Measurements from ENCODE around the gene PLA2G15.

The PLA2G15 gene

DNA sequence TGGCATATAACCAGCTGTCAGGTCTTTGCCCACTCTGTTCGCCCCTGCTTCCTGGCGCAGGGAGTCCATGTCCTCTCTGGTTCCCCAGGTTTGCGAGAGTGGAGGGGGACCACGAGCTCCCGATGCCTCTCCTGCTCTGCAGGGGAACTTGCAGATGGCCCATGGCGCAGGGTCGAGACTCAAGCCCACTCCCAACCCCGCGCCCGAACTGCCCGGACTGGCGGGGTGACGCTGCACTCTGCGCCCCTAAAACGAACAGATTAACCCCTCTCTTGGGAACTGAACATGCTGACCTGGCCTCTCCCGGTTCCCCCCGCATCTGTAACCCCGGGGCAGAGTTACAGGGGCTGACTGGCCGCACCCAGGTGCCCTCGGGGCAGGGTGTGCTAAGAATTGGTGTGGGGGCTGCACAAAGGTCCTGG, 681 bp upstream of the PLA2G15 start:
- Mint-ChIP-seq H3K9me3 (no peaks in the 10 kb centered on the region), H3K36me3 (ENCODE audit: low read depth) (no peaks in the 10 kb centered on the region)

DNA sequence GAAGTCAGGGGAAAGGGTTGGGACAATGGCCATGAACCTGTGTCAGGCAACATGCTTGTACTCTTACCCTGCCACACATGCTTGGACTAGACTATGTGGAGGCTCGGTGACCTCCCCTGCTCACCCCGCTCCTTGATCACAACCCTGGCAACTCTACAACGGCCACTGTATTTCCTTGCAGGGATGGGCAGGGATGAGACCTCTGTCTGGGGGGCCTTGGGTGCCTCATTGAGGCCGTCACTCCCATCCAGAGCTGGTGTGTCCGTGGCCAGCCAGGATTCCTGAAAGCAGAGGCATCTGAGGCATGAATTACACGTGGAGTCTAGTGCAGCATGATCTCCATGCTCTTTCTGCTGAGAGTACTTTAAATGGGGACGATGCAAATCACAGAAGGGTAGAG, 948 bp downstream of the PLA2G15 start:
- TF ChIP-seq, protein P1, sequence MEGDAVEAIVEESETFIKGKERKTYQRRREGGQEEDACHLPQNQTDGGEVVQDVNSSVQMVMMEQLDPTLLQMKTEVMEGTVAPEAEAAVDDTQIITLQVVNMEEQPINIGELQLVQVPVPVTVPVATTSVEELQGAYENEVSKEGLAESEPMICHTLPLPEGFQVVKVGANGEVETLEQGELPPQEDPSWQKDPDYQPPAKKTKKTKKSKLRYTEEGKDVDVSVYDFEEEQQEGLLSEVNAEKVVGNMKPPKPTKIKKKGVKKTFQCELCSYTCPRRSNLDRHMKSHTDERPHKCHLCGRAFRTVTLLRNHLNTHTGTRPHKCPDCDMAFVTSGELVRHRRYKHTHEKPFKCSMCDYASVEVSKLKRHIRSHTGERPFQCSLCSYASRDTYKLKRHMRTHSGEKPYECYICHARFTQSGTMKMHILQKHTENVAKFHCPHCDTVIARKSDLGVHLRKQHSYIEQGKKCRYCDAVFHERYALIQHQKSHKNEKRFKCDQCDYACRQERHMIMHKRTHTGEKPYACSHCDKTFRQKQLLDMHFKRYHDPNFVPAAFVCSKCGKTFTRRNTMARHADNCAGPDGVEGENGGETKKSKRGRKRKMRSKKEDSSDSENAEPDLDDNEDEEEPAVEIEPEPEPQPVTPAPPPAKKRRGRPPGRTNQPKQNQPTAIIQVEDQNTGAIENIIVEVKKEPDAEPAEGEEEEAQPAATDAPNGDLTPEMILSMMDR (IDR thresholded peaks at IDR 0.05; ENCODE audit: unreplicated experiment in 3 of 3): no peak
- Mint-ChIP-seq H3K27me3 (ENCODE audit: low read depth) (no peaks in the 10 kb centered on the region), H3K4me3 (peak overlapping the region; percentile 95 to 98 (median 98)), H3K36me3 (ENCODE audit: low read depth) (peaks cover 5% of the 10 kb centered on the region), H3K27ac (no peak overlapping the region), H3K4me1 (peaks cover 16% of the 10 kb centered on the region), H3K9me3 (no peaks in the 10 kb centered on the region)

More for the DNA sequence above, 681 bp upstream of the PLA2G15 start:
- Mint-ChIP-seq H3K27ac (no peak overlapping the region), H3K27me3 (ENCODE audit: low read depth) (no peaks in the 10 kb centered on the region), H3K4me1 (peaks cover 16% of the 10 kb centered on the region), H3K4me3 (peak overlapping the region; percentile 95 to 98 (median 98))
- TF ChIP-seq, protein P1 (IDR thresholded peaks at IDR 0.05; ENCODE audit: unreplicated experiment in 3 of 3): no peak

DNA sequence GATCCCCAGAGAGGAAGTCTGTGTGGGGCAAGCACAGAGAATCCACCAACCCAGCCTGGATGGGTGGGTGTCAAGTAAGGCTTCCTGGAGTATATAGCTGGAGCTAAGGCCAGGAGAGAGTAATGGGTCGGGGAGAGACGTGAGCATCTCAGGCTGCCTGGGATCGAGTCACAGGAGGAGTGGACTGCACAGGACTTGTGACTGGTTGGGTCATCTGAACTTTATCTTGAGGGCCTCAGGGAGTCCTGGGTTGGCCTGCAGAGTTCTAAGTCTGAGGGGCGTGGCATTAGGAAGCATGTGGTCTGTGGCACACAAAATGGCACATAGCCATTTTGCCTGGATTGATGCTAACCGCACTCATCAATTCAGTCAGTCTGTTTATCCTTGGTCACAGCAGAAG, 1.5 kb downstream of the PLA2G15 start:
- no peaks in the 10 kb centered on the region for H3K27me3 Mint-ChIP-seq (ENCODE audit: low read depth)
- H3K4me3 Mint-ChIP-seq: peak overlapping the region; percentile 95 to 98 (median 98)
- H3K4me1 Mint-ChIP-seq: peaks cover 18% of the 10 kb centered on the region
- TF ChIP-seq, protein P1 (IDR thresholded peaks at IDR 0.05; ENCODE audit: unreplicated experiment in 3 of 3): no peak
- no peak overlapping the region for H3K27ac Mint-ChIP-seq
- H3K9me3 Mint-ChIP-seq: no peaks in the 10 kb centered on the region
- H3K36me3 Mint-ChIP-seq (ENCODE audit: low read depth): peaks cover 6% of the 10 kb centered on the region

DNA sequence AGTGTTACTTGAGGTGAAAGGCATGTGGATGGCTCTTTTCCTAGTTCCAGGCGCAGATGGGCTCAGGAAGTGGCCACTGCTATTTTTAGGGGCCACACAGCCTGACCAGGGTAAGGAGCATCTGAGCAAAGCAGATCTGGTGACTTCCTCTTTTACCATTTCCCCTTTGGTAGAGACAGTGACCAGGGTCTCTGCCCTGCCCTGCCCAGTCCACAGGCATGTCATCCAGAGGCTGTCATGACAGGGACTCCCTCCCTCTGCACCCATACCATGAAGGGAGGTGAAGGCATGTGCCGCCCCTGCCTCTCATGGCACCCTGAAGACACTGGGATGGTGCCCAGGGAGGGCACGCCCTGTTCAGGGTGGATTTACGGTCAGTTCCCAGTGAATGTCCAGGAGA, 2.2 kb downstream of the PLA2G15 start:
- TF ChIP-seq, protein P1 (IDR thresholded peaks at IDR 0.05; ENCODE audit: unreplicated experiment in 3 of 3): no peak
- Mint-ChIP-seq H3K4me3 (peak overlapping the region; percentile 23 to 98 (median 48)), H3K4me1 (peaks cover 22% of the 10 kb centered on the region), H3K36me3 (ENCODE audit: low read depth) (peaks cover 11% of the 10 kb centered on the region), H3K27me3 (ENCODE audit: low read depth) (no peaks in the 10 kb centered on the region), H3K9me3 (no peaks in the 10 kb centered on the region), H3K27ac (no peak overlapping the region)

DNA sequence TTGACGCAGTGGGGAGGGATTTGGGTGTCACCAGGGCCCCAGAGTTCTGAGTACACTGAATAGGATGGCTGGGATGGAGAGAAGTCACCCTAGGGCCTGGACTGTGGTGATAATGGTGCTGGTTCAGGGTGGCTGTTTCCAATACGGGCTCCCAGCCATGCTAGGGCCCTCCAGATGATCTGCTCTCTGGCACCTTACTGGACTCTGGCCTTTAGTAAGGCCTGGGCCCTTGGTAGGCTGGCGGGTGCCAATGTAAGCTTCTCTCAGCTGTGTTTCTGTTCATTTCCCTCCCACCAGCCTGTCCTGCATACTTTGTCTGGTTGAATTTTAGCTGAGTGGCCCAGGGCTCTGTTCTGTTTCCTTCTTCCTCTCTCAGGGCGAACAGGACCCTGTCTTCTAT, 2.8 kb downstream of the PLA2G15 start:
- Mint-ChIP-seq H3K27ac (no peak overlapping the region), H3K9me3 (no peaks in the 10 kb centered on the region), H3K4me3 (peak overlapping the region in 2 of 3 experiments; percentile 48 to 98), H3K4me1 (peaks cover 22% of the 10 kb centered on the region), H3K36me3 (ENCODE audit: low read depth) (peaks cover 12% of the 10 kb centered on the region), H3K27me3 (ENCODE audit: low read depth) (no peaks in the 10 kb centered on the region)
- TF ChIP-seq, protein P1 (IDR thresholded peaks at IDR 0.05; ENCODE audit: unreplicated experiment in 3 of 3): no peak

DNA sequence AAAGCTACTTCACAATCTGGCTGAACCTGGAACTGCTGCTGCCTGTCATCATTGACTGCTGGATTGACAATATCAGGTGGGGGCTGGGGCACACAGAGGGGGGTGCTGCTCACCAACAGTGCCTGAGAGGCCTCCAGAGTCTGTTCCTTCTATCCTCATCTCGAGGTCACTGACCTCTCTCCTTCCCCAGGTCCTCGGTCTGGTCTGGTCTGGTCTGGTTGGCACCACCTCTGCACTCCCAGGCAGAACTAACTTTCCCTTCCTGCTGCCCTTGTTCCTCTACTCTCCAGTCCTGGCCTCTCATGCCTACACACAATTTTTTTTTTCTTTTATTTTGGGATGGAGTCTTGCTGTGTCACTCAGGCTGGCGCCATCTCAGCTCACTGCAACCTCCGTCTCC, 4.2 kb downstream of the PLA2G15 start:
- H3K27ac Mint-ChIP-seq: no peak overlapping the region
- H3K27me3 Mint-ChIP-seq (ENCODE audit: low read depth): no peaks in the 10 kb centered on the region
- H3K4me3 Mint-ChIP-seq: peak overlapping the region in 1 of 3 experiments; percentile 56
- peaks cover 22% of the 10 kb centered on the region for H3K4me1 Mint-ChIP-seq
- no peaks in the 10 kb centered on the region for H3K9me3 Mint-ChIP-seq
- TF ChIP-seq, protein P1 (IDR thresholded peaks at IDR 0.05; ENCODE audit: unreplicated experiment in 3 of 3): no peak
- peaks cover 12% of the 10 kb centered on the region for H3K36me3 Mint-ChIP-seq (ENCODE audit: low read depth)
